GM21447 (cell line): Measurements from ENCODE around the gene NKX3-2.
"Not testable (repeated sequence)": the region's sequence is repeated elsewhere in the genome, so short reads cannot be mapped to it uniquely, and the experiment has no call there.

Experiments used
- ATAC-seq: cut with Tn5 transposase; IDR thresholded peaks from one replicate; pipeline ENCODE4 v1.9.1; 2021; ENCODE audit not compliant: unreplicated experiment

NKX3-2 gene

GRCh38 chr4:13543839-13544605 is at the start of gene NKX3-2:
Gene NKX3-2, minus strand, starts transcription at chr4:13544508. Its CDS starts 94 bp downstream, at chr4:13544414.
- ATAC-seq: no peak

GRCh38 chr4:13592220-13592619 is 47.9 kb upstream of the NKX3-2 start:
- ATAC-seq: no peak

GRCh38 chr4:13590766-13591165 is 46.5 kb upstream of the NKX3-2 start:
- no peak for ATAC-seq

GRCh38 chr4:13588954-13589353 is 44.6 kb upstream of the NKX3-2 start:
- no peak for ATAC-seq

- no peak for ATAC-seq
These were observed 40.2 kb upstream of the NKX3-2 start for GRCh38 chr4:13584481-13584880.

GRCh38 chr4:13580036-13580435 is 35.7 kb upstream of the NKX3-2 start:
- ATAC-seq: no peak

GRCh38 chr4:13577660-13578059 is 33.4 kb upstream of the NKX3-2 start:
- no peak for ATAC-seq

GRCh38 chr4:13570916-13571315 is 26.6 kb upstream of the NKX3-2 start:
- ATAC-seq: no peak

GRCh38 chr4:13567125-13567524 is 22.8 kb upstream of the NKX3-2 start:
- ATAC-seq: no peak

- ATAC-seq: no peak
These were observed 18.6 kb upstream of the NKX3-2 start for GRCh38 chr4:13562876-13563275.

GRCh38 chr4:13561673-13562072 is 17.4 kb upstream of the NKX3-2 start:
- no peak for ATAC-seq

GRCh38 chr4:13560111-13560510 is 15.8 kb upstream of the NKX3-2 start:
- not testable (repeated sequence) for ATAC-seq

- ATAC-seq: no peak
These were observed 15.1 kb upstream of the NKX3-2 start for GRCh38 chr4:13559413-13559812.

- no peak for ATAC-seq
These were observed 14.6 kb upstream of the NKX3-2 start for GRCh38 chr4:13558881-13559280.

- ATAC-seq: no peak
These were observed 11.0 kb upstream of the NKX3-2 start for GRCh38 chr4:13555325-13555724.

- no peak for ATAC-seq
These were observed 8.8 kb upstream of the NKX3-2 start for GRCh38 chr4:13553081-13553480.

GRCh38 chr4:13548984-13549546 is 4.8 kb upstream of the NKX3-2 start:
- ATAC-seq: peak; percentile 76

- ATAC-seq: peak; percentile 12
These were observed 4.0 kb upstream of the NKX3-2 start for GRCh38 chr4:13548059-13548983.

- no peak for ATAC-seq
These were observed 3.3 kb upstream of the NKX3-2 start for GRCh38 chr4:13547485-13548041.

GRCh38 chr4:13546941-13547484 is 2.7 kb upstream of the NKX3-2 start:
- ATAC-seq: no peak
